HUES6 (cell line): ENCODE results near the gene TENT4A.

Experiments used
- H3K27ac ChIP-seq: 2 replicates; pipeline ENCODE4 v1.7.0; 2013; ENCODE audit warnings: low read depth, mild to moderate bottlenecking, low read length, inconsistent platforms
- H3K27me3 ChIP-seq: 2 replicates; pipeline ENCODE4 v1.6.1; 2013; ENCODE audit warnings: low read length; ENCODE audit not compliant: control insufficient read depth, insufficient read depth
- H3K36me3 ChIP-seq: 2 replicates; pipeline ENCODE4 v1.6.1; 2013; ENCODE audit warnings: low read length; ENCODE audit not compliant: control insufficient read depth, insufficient read depth
- H3K4me1 ChIP-seq: 2 replicates; pipeline ENCODE4 v1.6.1; 2013; ENCODE audit warnings: low read length; ENCODE audit not compliant: control insufficient read depth, insufficient read depth
- H3K4me3 ChIP-seq: 2 replicates; pipeline ENCODE4 v1.5.1; 2013; ENCODE audit warnings: low read depth, low read length
- H3K9ac ChIP-seq: one replicate; pipeline ENCODE4 v1.6.1; 2013; ENCODE audit warnings: mild to moderate bottlenecking, low read length
- H3K9me3 ChIP-seq: 2 replicates; pipeline ENCODE4 v1.6.1; 2013; ENCODE audit warnings: low read depth, low read length; ENCODE audit not compliant: control insufficient read depth, insufficient read depth

TENT4A gene

GRCh38 chr5:6788956-6789649 lies 75.9 kb downstream of the TENT4A start:
- no peak overlapping the region for H3K27ac ChIP-seq
- no peaks in the 10 kb centered on the region for H3K27me3 ChIP-seq
- no peak overlapping the region for H3K4me3 ChIP-seq
- H3K4me1 ChIP-seq: no peaks in the 10 kb centered on the region
- H3K36me3 ChIP-seq: no peaks in the 10 kb centered on the region
- no peak overlapping the region for H3K9ac ChIP-seq
- no peaks in the 10 kb centered on the region for H3K9me3 ChIP-seq

GRCh38 chr5:6790346-6790865 lies 77.2 kb downstream of the TENT4A start:
- Histone ChIP-seq H3K9me3 (no peaks in the 10 kb centered on the region), H3K4me1 (no peaks in the 10 kb centered on the region), H3K4me3 (no peak overlapping the region)

GRCh38 chr5:6791031-6791430 lies 77.8 kb downstream of the TENT4A start:
- Histone ChIP-seq H3K4me1 (no peaks in the 10 kb centered on the region), H3K9me3 (no peaks in the 10 kb centered on the region), H3K9ac (no peak overlapping the region), H3K36me3 (no peaks in the 10 kb centered on the region), H3K27ac (no peak overlapping the region), H3K4me3 (no peak overlapping the region), H3K27me3 (no peaks in the 10 kb centered on the region)

More at GRCh38 chr5:6790346-6790865, 77.2 kb downstream of the TENT4A start:
- Histone ChIP-seq H3K27ac (no peak overlapping the region), H3K9ac (no peak overlapping the region), H3K36me3 (no peaks in the 10 kb centered on the region), H3K27me3 (no peaks in the 10 kb centered on the region)

GRCh38 chr5:6792376-6792775 lies 79.1 kb downstream of the TENT4A start:
- Histone ChIP-seq H3K4me3 (no peak overlapping the region), H3K27ac (no peak overlapping the region), H3K9me3 (no peaks in the 10 kb centered on the region), H3K27me3 (no peaks in the 10 kb centered on the region), H3K9ac (no peak overlapping the region), H3K4me1 (no peaks in the 10 kb centered on the region), H3K36me3 (no peaks in the 10 kb centered on the region)

GRCh38 chr5:6792911-6793471 lies 79.8 kb downstream of the TENT4A start:
- no peaks in the 10 kb centered on the region for H3K9me3 ChIP-seq
- H3K36me3 ChIP-seq: no peaks in the 10 kb centered on the region
- H3K27me3 ChIP-seq: no peaks in the 10 kb centered on the region
- H3K4me3 ChIP-seq: no peak overlapping the region
- H3K4me1 ChIP-seq: no peaks in the 10 kb centered on the region
- no peak overlapping the region for H3K27ac ChIP-seq
- H3K9ac ChIP-seq: no peak overlapping the region

DNA sequence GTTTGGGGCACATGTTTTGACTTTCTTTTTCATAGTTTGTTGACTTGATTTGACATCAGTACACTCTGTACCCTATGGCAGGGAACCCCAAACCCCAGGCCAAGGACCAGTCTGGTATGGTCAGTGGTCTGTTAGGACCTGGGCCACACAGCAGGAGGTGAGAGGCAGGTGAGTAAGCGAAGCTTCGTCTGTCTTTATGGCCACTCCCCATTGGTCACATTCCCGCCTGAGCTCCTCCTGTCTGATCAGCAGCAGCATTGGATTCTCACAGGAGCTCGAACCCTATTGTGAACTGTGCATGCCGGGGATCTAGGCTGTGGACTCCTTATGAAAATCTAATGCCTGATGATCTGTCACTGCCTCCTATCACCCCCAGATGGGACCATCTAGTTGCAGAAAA lies 88.0 kb downstream of the TENT4A start:
- no peak overlapping the region for H3K9ac ChIP-seq
- H3K27me3 ChIP-seq: no peaks in the 10 kb centered on the region
- H3K27ac ChIP-seq: no peak overlapping the region
- H3K4me1 ChIP-seq: no peaks in the 10 kb centered on the region
- H3K4me3 ChIP-seq: no peak overlapping the region
- H3K9me3 ChIP-seq: peaks cover 15% of the 10 kb centered on the region
- no peaks in the 10 kb centered on the region for H3K36me3 ChIP-seq

DNA sequence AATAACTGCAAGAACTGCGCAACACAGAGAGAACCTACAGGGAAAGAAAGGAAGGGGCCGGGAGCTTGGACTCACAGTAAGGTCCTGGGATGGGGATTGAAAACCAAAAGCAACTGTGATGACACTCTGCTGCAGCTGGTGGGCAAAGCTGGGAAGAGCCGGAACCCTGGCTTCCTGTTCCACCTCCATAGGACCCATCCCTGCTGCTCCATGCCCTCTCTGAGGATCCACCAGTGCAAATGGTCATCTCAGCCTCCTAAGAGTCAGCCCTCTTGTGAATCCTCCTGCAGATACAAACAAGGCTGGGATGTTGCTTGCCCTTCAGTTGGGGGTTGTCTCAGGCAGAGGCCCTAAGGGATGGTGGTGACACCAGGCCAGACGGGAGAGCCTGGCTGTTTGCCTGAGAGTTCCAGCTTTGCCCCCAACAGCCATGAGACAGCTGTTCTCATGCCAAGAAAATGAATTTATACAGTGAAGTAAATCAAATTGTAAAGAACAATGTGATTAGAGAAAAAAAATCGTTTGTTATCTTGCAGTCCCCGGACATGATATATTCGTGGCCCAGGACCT lies 90.8 kb downstream of the TENT4A start:
- H3K9ac ChIP-seq: no peak overlapping the region
- no peaks in the 10 kb centered on the region for H3K36me3 ChIP-seq

DNA sequence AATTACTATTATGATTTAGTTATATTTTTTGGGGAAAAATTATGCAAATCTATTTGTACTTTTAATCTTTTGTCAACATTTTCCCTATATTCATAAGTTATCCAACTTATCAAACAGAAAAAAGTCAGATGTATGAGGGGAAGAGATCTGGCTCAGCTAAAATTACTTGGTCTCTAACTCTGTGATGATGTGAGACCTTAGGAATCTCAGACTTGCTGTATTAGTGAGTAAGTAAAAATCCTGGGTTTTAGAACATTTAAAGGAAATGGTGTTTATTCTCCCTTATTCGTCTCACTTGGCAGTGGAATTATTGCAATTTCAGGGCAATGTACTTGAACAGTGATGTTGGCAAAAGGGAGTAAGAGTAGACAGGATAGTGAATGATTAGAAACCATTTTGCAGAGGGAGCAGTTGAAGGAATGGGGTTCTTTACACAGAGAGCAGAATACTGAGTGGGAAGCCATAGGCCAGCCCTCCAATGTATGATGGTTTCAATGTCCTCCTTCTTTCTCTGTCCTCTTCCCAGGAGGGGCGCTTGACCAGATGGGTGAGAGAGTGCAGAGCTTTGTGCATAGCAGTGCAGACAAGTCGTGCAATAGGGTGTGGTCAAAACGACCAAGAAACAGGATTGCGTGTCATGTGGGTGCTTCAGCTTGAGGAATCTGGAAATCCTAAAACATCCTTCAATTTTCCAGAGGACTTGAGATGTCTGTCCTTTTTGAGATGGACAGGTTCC lies 91.7 kb downstream of the TENT4A start:
- no peak overlapping the region for H3K4me3 ChIP-seq
- H3K27me3 ChIP-seq: no peaks in the 10 kb centered on the region
- H3K9ac ChIP-seq: no peak overlapping the region
- H3K27ac ChIP-seq: no peak overlapping the region
- H3K4me1 ChIP-seq: no peaks in the 10 kb centered on the region
- no peaks in the 10 kb centered on the region for H3K36me3 ChIP-seq
- peaks cover 16% of the 10 kb centered on the region for H3K9me3 ChIP-seq

More for the DNA sequence above, 90.8 kb downstream of the TENT4A start:
- Histone ChIP-seq H3K4me3 (no peak overlapping the region), H3K4me1 (no peaks in the 10 kb centered on the region), H3K27ac (no peak overlapping the region), H3K27me3 (no peaks in the 10 kb centered on the region), H3K9me3 (peaks cover 20% of the 10 kb centered on the region)

DNA sequence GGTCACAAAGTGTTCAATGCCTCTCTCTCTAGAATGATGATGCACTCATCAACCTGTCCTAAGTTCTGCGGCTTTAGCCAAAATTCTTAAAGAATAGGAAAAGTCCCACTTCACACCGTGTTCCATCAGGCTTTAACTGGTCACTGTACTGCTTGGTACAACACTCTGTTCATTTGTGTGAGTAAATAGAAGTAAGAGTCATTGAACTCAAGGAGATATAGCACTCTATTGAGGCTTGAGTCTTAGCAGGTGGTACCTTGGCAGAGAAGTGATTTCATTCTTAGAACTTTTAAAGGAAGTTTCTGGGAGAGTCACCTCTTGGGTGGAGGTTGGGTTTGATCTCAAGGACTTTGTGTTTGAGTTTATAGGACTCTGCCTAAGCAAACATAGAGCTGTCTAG lies 92.6 kb downstream of the TENT4A start:
- Histone ChIP-seq H3K36me3 (no peaks in the 10 kb centered on the region), H3K9me3 (peaks cover 14% of the 10 kb centered on the region)

More for the DNA sequence above, 92.6 kb downstream of the TENT4A start:
- H3K4me3 ChIP-seq: no peak overlapping the region
- no peak overlapping the region for H3K9ac ChIP-seq
- no peaks in the 10 kb centered on the region for H3K4me1 ChIP-seq
- H3K27me3 ChIP-seq: no peaks in the 10 kb centered on the region
- no peak overlapping the region for H3K27ac ChIP-seq
